ENCODE data around the gene RNASET2. TPM values are rescaled to one million over a fixed set of nuclear protein-coding genes. Genes with fewer than 3 reads are reported as not detected.

The RNASET2 gene
- total and polyA plus RNA-seq, 2 of the 13 experiments (the other 11 are each of a cell fraction or from before 2014, with no cell fraction given), result 44.6 to 597 TPM

- no peak for TF ChIP-seq MLXIP (CRISPR knock-in tag; IDR thresholded peaks at IDR 0.05; ENCODE audit: borderline replicate concordance)
- TF ChIP-seq ZBTB26 (CRISPR knock-in tag; IDR thresholded peaks at IDR 0.05; ENCODE audit: borderline replicate concordance), result no peak
- TF ChIP-seq MIXL1 (CRISPR knock-in tag; IDR thresholded peaks at IDR 0.05), result no peak
- no peak for TF ChIP-seq IRX3 (CRISPR knock-in tag; IDR thresholded peaks at IDR 0.05; ENCODE audit: borderline replicate concordance, low read depth)
- TF ChIP-seq CC2D1A (CRISPR knock-in tag; IDR thresholded peaks at IDR 0.05), result no peak
- no peak for TF ChIP-seq KDM5A (IDR thresholded peaks at IDR 0.05; ENCODE audit: borderline replicate concordance, low read length)
- no peak for TF ChIP-seq TFE3 (CRISPR knock-in tag; IDR thresholded peaks at IDR 0.05)
Measured at GRCh38 chr6:166996406-166996805, 40.1 kb upstream of the RNASET2 start (continued).

Data from HepG2 (cell line).